ENCODE data around the gene SORL1.

DNA sequence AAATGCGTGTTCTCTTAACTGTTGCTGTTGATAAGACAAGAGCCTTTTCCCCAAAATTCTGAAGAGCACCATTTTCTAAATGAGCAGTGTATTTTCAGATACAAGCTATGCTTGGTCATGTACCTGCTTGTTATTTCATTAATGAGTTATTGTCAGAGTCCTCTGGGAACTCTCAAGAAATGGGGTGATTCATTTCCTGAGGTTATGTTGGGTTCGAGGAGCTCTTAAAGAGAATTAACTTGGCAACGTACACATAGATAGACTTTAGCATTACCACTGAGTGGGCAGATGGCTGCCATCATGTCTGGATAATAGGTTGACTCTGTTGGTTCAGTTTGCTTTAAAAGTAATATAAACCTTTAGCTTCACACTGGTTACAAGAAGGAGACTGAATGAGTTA is 88.5 kb downstream of the SORL1 start:
- TF ChIP-seq, protein P1, sequence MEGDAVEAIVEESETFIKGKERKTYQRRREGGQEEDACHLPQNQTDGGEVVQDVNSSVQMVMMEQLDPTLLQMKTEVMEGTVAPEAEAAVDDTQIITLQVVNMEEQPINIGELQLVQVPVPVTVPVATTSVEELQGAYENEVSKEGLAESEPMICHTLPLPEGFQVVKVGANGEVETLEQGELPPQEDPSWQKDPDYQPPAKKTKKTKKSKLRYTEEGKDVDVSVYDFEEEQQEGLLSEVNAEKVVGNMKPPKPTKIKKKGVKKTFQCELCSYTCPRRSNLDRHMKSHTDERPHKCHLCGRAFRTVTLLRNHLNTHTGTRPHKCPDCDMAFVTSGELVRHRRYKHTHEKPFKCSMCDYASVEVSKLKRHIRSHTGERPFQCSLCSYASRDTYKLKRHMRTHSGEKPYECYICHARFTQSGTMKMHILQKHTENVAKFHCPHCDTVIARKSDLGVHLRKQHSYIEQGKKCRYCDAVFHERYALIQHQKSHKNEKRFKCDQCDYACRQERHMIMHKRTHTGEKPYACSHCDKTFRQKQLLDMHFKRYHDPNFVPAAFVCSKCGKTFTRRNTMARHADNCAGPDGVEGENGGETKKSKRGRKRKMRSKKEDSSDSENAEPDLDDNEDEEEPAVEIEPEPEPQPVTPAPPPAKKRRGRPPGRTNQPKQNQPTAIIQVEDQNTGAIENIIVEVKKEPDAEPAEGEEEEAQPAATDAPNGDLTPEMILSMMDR (IDR thresholded peaks at IDR 0.05; ENCODE audit: borderline replicate concordance, extremely low read depth, low read length, poor library complexity, severe bottlenecking): no peak
- no peak for TF ChIP-seq EZH2 (IDR thresholded peaks at IDR 0.05; ENCODE audit: borderline replicate concordance, low read depth, low read length, severe bottlenecking)
